Activated CD4-positive, CD25-positive, alpha-beta regulatory T cell treated with anti-CD3 and anti-CD28 coated beads, Interleukin-2, amount 50 U/mL, for 72 hours (primary cell): ENCODE data around the gene TIMP3.
"Not testable (repeated sequence)": the region's sequence is repeated elsewhere in the genome, so short reads cannot be mapped to it uniquely, and the experiment has no call there.

Experiments used
- DNase-seq: peaks from one replicate; pipeline ENCODE4 v3.0.0; 2021

Gene TIMP3

GRCh38 chr22:32801537-32802236 is at the start of gene TIMP3:
Gene TIMP3, plus strand, starts transcription at chr22:32801705. Its CDS starts 297 bp downstream, at chr22:32802002.
- no peak for DNase-seq

- no peak for DNase-seq
These were observed 49.2 kb upstream of the TIMP3 start for GRCh38 chr22:32752326-32752725.

GRCh38 chr22:32752816-32753520 is 48.5 kb upstream of the TIMP3 start:
- DNase-seq = no peak

- no peak for DNase-seq
These were observed 47.9 kb upstream of the TIMP3 start for GRCh38 chr22:32753591-32753990.

- DNase-seq = no peak
These were observed 47.0 kb upstream of the TIMP3 start for GRCh38 chr22:32754413-32755041.

- not testable (repeated sequence) for DNase-seq
These were observed 44.3 kb upstream of the TIMP3 start for GRCh38 chr22:32757086-32757762.

- no peak for DNase-seq
These were observed 42.6 kb upstream of the TIMP3 start for GRCh38 chr22:32758866-32759385.

- no peak for DNase-seq
These were observed 41.1 kb upstream of the TIMP3 start for GRCh38 chr22:32760396-32760795.

- DNase-seq = no peak
These were observed 40.7 kb upstream of the TIMP3 start for GRCh38 chr22:32760815-32761214.

GRCh38 chr22:32761251-32761903 is 40.1 kb upstream of the TIMP3 start:
- no peak for DNase-seq

- no peak for DNase-seq
These were observed 37.0 kb upstream of the TIMP3 start for GRCh38 chr22:32764330-32765131.

GRCh38 chr22:32765132-32765618 is 36.3 kb upstream of the TIMP3 start:
- no peak for DNase-seq

GRCh38 chr22:32771756-32772155 is 29.7 kb upstream of the TIMP3 start:
- no peak for DNase-seq

GRCh38 chr22:32775957-32776356 is 25.5 kb upstream of the TIMP3 start:
- DNase-seq = no peak

GRCh38 chr22:32776397-32776796 is 25.1 kb upstream of the TIMP3 start:
- no peak for DNase-seq

- DNase-seq = no peak
These were observed 24.7 kb upstream of the TIMP3 start for GRCh38 chr22:32776802-32777201.

GRCh38 chr22:32777987-32778386 is 23.5 kb upstream of the TIMP3 start:
- no peak for DNase-seq

- no peak for DNase-seq
These were observed 20.7 kb upstream of the TIMP3 start for GRCh38 chr22:32780726-32781310.

- no peak for DNase-seq
These were observed 19.8 kb upstream of the TIMP3 start for GRCh38 chr22:32781695-32782094.

GRCh38 chr22:32785321-32786026 is 16.0 kb upstream of the TIMP3 start:
- DNase-seq = no peak

GRCh38 chr22:32786027-32786418 is 15.5 kb upstream of the TIMP3 start:
- DNase-seq = no peak
